Lower lobe of right lung (tissue), 2 donors: Measurements from ENCODE around the gene BSN. TPM values are rescaled to one million over a fixed set of nuclear protein-coding genes. Genes with fewer than 3 reads are reported as not detected.

ENCODE experiments used
- ATAC-seq, 2 donors: fragments of 200-7000 bp; cut with Tn5 transposase; one replicate each; pipeline ENCODE4 v1.9.1; 2020 to 2022; ENCODE audit warnings: mild to moderate bottlenecking in 2 of 2, moderate library complexity in 2 of 2
- DNase-seq: peaks from one replicate; pipeline ENCODE4 v3.0.0-alpha.2; 2020
- H3K27ac ChIP-seq: fragments of 200-600 bp; one replicate; pipeline ENCODE4 v1.8.0; 2022
- H3K27me3 ChIP-seq: fragments of 200-600 bp; one replicate; pipeline ENCODE4 v1.8.0; 2022; ENCODE audit warnings: low read depth
- H3K36me3 ChIP-seq: fragments of 200-600 bp; one replicate; pipeline ENCODE4 v1.8.0; 2022; ENCODE audit warnings: mild to moderate bottlenecking
- H3K4me1 ChIP-seq: fragments of 200-600 bp; one replicate; pipeline ENCODE4 v1.8.0; 2022
- H3K4me3 ChIP-seq: fragments of 200-600 bp; one replicate; pipeline ENCODE4 v1.8.0; 2022; ENCODE audit warnings: mild to moderate bottlenecking
- H3K9me3 ChIP-seq: fragments of 200-600 bp; one replicate; pipeline ENCODE4 v1.8.0; 2022
- CTCF ChIP-seq: fragments of 200-600 bp; IDR thresholded peaks from one replicate; pipeline ENCODE4 v1.8.0; 2022; ENCODE audit warnings: antibody characterized with exemption, mild to moderate bottlenecking
- intact Hi-C: fragments of 100-400 bp; cut with DNase I; formaldehyde crosslinking; loops from one replicate; pipeline ENCODE4 v1.11.0; 2022
- total RNA-seq: library from RNA; stranded (reverse); fragmentation: NEBNext Ultra II Directional; extraction: Animal tissue kit (Norgen Biotek cat#: 25700); gene quantifications from one replicate; pipeline ENCODE4 v1.2.1, GENCODE V29; 2021
- donor health status: DM: no; HTN: yes; CAD: no; lungs with severe emphysema.

BSN gene
- total RNA-seq, 1 donor from 2014 or later, result 0.35 TPM

GRCh38 chr3:49717959-49718857 lies 163.9 kb downstream of the BSN start:
- TF ChIP-seq CTCF, result no peak
- intact Hi-C loops, result no loop called here
- H3K36me3 ChIP-seq, result peaks cover 40% of the 10 kb centered on the region
- ATAC-seq, result peak in 1 of 2 donors; percentile 1
- H3K4me1 ChIP-seq, result peaks cover 31% of the 10 kb centered on the region
- H3K9me3 ChIP-seq, result no peaks in the 10 kb centered on the region
- no peaks in the 10 kb centered on the region for H3K27me3 ChIP-seq
- H3K27ac ChIP-seq, result no peak overlapping the region
- peak overlapping the region; percentile 67 for H3K4me3 ChIP-seq
- DNase-seq, result no peak

GRCh38 chr3:49718858-49719213 lies 164.6 kb downstream of the BSN start:
- H3K4me1 ChIP-seq, result peaks cover 32% of the 10 kb centered on the region
- peak overlapping the region; percentile 67 for H3K4me3 ChIP-seq
- no peaks in the 10 kb centered on the region for H3K27me3 ChIP-seq
- ATAC-seq (peak in 1 of 2 donors; percentile 1), DNase-seq (no peak)
- H3K36me3 ChIP-seq, result peaks cover 40% of the 10 kb centered on the region
- H3K9me3 ChIP-seq, result no peaks in the 10 kb centered on the region
- intact Hi-C loops, result no loop called here
- peak overlapping the region; percentile 81 for H3K27ac ChIP-seq
- no peak for TF ChIP-seq CTCF

- TF ChIP-seq CTCF, result peak; percentile 65
- H3K27ac ChIP-seq, result peak within 1 kb of the TSS; percentile 81
These were observed 165.1 kb downstream of the BSN start, which contains the start of gene AMIGO3 for GRCh38 chr3:49719214-49719884. Gene AMIGO3, minus strand, starts transcription at chr3:49719684. Its CDS starts 219 bp downstream, at chr3:49719465.

More at GRCh38 chr3:49719214-49719884, 165.1 kb downstream of the BSN start, which contains the start of gene AMIGO3:
- peaks cover 34% of the 10 kb centered on the region for H3K4me1 ChIP-seq
- H3K27me3 ChIP-seq, result no peaks in the 10 kb centered on the region
- DNase-seq (peak; percentile 98), ATAC-seq (peak; percentile 81 to 83)
- no peaks in the 10 kb centered on the region for H3K9me3 ChIP-seq
- H3K4me3 ChIP-seq, result peak within 1 kb of the TSS; percentile 67
- intact Hi-C loops, result no loop called here
- peaks cover 40% of the 10 kb centered on the region for H3K36me3 ChIP-seq

Other genes starting within 250 kb of the BSN start
- 71.3 TPM for gene USP4, start 214.4 kb upstream of the BSN start, total RNA-seq
- 450 TPM for gene GPX1, start 196.1 kb upstream of the BSN start, total RNA-seq
- gene RHOA, start 142.5 kb upstream of the BSN start, total RNA-seq, result 601 TPM
- gene TCTA, start 142.1 kb upstream of the BSN start, total RNA-seq, result 38.8 TPM
- gene AMT, start 132.0 kb upstream of the BSN start, total RNA-seq, result 8.4 TPM
- 22.1 TPM for gene NICN1, start 125.2 kb upstream of the BSN start, total RNA-seq
- gene DAG1, start 84.2 kb upstream of the BSN start, total RNA-seq, result 71.5 TPM
- gene APEH, start 119.9 kb downstream of the BSN start, total RNA-seq, result 83.4 TPM
- 17.5 TPM for gene MST1, start 135.0 kb downstream of the BSN start, total RNA-seq
- 42.9 TPM for gene RNF123, start 135.1 kb downstream of the BSN start, total RNA-seq
- gene AMIGO3, start 165.2 kb downstream of the BSN start, total RNA-seq, result not detected
- gene GMPPB, start 169.5 kb downstream of the BSN start, total RNA-seq, result 27.3 TPM
- 37.5 TPM for gene IP6K1, start 232.1 kb downstream of the BSN start, total RNA-seq
- 9.6 TPM for gene CDHR4, start 245.4 kb downstream of the BSN start, total RNA-seq
- gene INKA1, start 248.8 kb downstream of the BSN start, total RNA-seq, result 5.3 TPM